Loucy (cell line): ENCODE results near the gene ARID1B.
A peak's percentile ranks its signal among the peaks of the same experiment; 100 is the strongest.

Experiments used
- H2AFZ ChIP-seq: fragments of 200-600 bp; sonication (generic); 2 replicates; pipeline ENCODE4 v1.6.0; 2016; ENCODE audit warnings: antibody characterized with exemption, mild to moderate bottlenecking, low read length, moderate library complexity
- H3F3A ChIP-seq: fragments of 200-600 bp; 2 replicates; pipeline ENCODE4 v1.6.0; 2016; ENCODE audit warnings: antibody characterized with exemption, low read depth, mild to moderate bottlenecking
- H3K27me3 ChIP-seq: fragments of 200-600 bp; sonication (generic); 2 replicates; pipeline ENCODE4 v1.6.1; 2014; ENCODE audit warnings: low read length, mild to moderate bottlenecking; ENCODE audit not compliant: insufficient read depth, poor library complexity, severe bottlenecking
- H3K36me3 ChIP-seq: fragments of 200-600 bp; sonication (generic); 2 replicates; pipeline ENCODE4 v1.6.1; 2016; ENCODE audit warnings: low read length; ENCODE audit not compliant: insufficient read depth
- H3K4me1 ChIP-seq: fragments of 200-600 bp; sonication (generic); 2 replicates; pipeline ENCODE4 v1.5.1; 2014; ENCODE audit warnings: low read length, mild to moderate bottlenecking; ENCODE audit not compliant: insufficient read depth, poor library complexity, severe bottlenecking
- H3K4me2 ChIP-seq: fragments of 200-600 bp; sonication (generic); 2 replicates; pipeline ENCODE4 v1.6.0; 2014; ENCODE audit warnings: antibody characterized with exemption, low read length, low read depth, mild to moderate bottlenecking; ENCODE audit not compliant: poor library complexity, severe bottlenecking
- H3K4me3 ChIP-seq: fragments of 200-600 bp; sonication (generic); 2 replicates; pipeline ENCODE4 v1.5.1; 2014; ENCODE audit warnings: low read length, mild to moderate bottlenecking, mixed read lengths; ENCODE audit not compliant: poor library complexity, severe bottlenecking
- H3K79me2 ChIP-seq: fragments of 200-600 bp; sonication (generic); 2 replicates; pipeline ENCODE4 v1.6.1; 2014; ENCODE audit warnings: low read length; ENCODE audit not compliant: insufficient read depth
- H3K9ac ChIP-seq: fragments of 200-600 bp; sonication (generic); 2 replicates; pipeline ENCODE4 v1.6.0; 2014; ENCODE audit warnings: mild to moderate bottlenecking, low read depth, low read length, moderate library complexity; ENCODE audit not compliant: poor library complexity, severe bottlenecking
- H3K9me2 ChIP-seq: fragments of 200-600 bp; sonication (generic); replicated peaks from 2 replicates; pipeline ENCODE4 v1.6.1; 2016; ENCODE audit warnings: low read depth, low read length, mixed read lengths
- H3K9me3 ChIP-seq: fragments of 200-600 bp; sonication (generic); 2 replicates; pipeline ENCODE4 v1.6.1; 2014; ENCODE audit warnings: mild to moderate bottlenecking, antibody characterized with exemption, low read length, low read depth; ENCODE audit not compliant: insufficient read depth
- H4K20me1 ChIP-seq: fragments of 200-600 bp; sonication (generic); 2 replicates; pipeline ENCODE4 v1.6.0; 2014; ENCODE audit warnings: antibody characterized with exemption, low read length, mild to moderate bottlenecking; ENCODE audit not compliant: insufficient read depth, poor library complexity, severe bottlenecking
- CTCF ChIP-seq: fragments of 200-600 bp; sonication (generic); conservative IDR thresholded peaks from 2 replicates; pipeline ENCODE4 v1.5.1; 2014; ENCODE audit warnings: mild to moderate bottlenecking, antibody characterized with exemption, low read length
- EZH2phosphoT487 ChIP-seq: fragments of 200-600 bp; IDR thresholded peaks from 2 replicates; pipeline ENCODE4 v1.6.1; 2018; ENCODE audit warnings: antibody characterized with exemption, mild to moderate bottlenecking, moderate library complexity, borderline replicate concordance

ARID1B gene

GRCh38 chr6:156824142-156824541 lies 47.0 kb downstream of the ARID1B start:
- H3K36me3 ChIP-seq = peaks cover 21% of the 10 kb centered on the region; the same call in 1 of the 2 replicates
- H3F3A ChIP-seq = no peaks in the 10 kb centered on the region
- no peak overlapping the region for H2AFZ ChIP-seq
- TF ChIP-seq EZH2phosphoT487 (no peak), CTCF (no peak)
- H3K9me2 ChIP-seq = no peaks in the 10 kb centered on the region
- H3K4me1 ChIP-seq = peaks cover 26% of the 10 kb centered on the region
- H3K9me3 ChIP-seq = no peaks in the 10 kb centered on the region
- H3K79me2 ChIP-seq = peaks cover 98% of the 10 kb centered on the region
- H3K4me2 ChIP-seq = no peak overlapping the region
- peaks cover 89% of the 10 kb centered on the region for H4K20me1 ChIP-seq
- no peaks in the 10 kb centered on the region for H3K27me3 ChIP-seq
- H3K4me3 ChIP-seq = no peak overlapping the region
- no peak overlapping the region for H3K9ac ChIP-seq

GRCh38 chr6:156825475-156825874 lies 48.3 kb downstream of the ARID1B start:
- Histone ChIP-seq H3K4me3 (no peak overlapping the region), H3K4me2 (peak overlapping the region; percentile 34), H3K9ac (no peak overlapping the region), H3F3A (no peaks in the 10 kb centered on the region), H4K20me1 (peaks cover 88% of the 10 kb centered on the region), H3K36me3 (peaks cover 34% of the 10 kb centered on the region), H2AFZ (no peak overlapping the region), H3K27me3 (no peaks in the 10 kb centered on the region), H3K4me1 (peaks cover 16% of the 10 kb centered on the region), H3K9me2 (no peaks in the 10 kb centered on the region), H3K79me2 (peaks cover 98% of the 10 kb centered on the region), H3K9me3 (no peaks in the 10 kb centered on the region)
- no peak for TF ChIP-seq EZH2phosphoT487
- TF ChIP-seq CTCF = no peak

DNA sequence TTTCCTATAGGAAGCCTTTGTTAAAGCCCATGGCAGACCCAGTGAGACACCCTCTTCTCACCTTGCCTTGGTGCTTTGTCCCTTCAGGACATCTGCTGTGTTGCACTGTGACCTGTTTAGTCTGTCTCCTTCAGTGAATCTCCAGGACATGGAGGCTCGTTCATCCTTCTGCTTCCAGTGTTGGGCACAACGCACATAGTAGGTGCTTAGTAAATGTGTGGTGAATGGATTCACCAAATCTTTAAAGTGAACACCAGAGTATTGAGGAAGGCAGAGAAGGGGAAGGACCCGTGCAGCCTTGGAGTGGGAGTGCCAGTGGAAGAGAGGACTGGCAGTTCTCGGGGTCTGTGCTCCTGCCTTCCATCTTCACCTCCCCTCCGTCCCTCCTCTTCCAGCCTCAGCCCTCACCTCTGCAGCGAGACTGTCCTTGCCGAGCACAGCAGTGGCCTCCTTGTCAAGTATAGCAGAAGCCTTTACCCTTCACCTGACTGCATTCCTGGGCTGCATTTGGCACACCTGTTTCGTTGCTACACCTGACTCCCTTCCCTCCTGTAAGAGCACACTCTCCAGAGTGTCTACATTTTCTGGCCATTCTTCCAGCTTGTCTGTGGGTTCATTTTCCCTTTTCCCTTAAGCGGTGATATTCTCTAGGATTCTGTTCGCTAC lies 49.2 kb downstream of the ARID1B start:
- TF ChIP-seq CTCF (no peak), EZH2phosphoT487 (no peak)
- Histone ChIP-seq H3K79me2 (peaks cover 96% of the 10 kb centered on the region), H3K4me3 (no peak overlapping the region), H3K9ac (no peak overlapping the region), H3K4me1 (peaks cover 16% of the 10 kb centered on the region), H3K9me3 (no peaks in the 10 kb centered on the region), H2AFZ (no peak overlapping the region), H4K20me1 (peaks cover 86% of the 10 kb centered on the region), H3K4me2 (no peak overlapping the region), H3K36me3 (peaks cover 42% of the 10 kb centered on the region), H3K9me2 (no peaks in the 10 kb centered on the region), H3F3A (no peaks in the 10 kb centered on the region), H3K27me3 (no peaks in the 10 kb centered on the region)
